Effector CD4-positive, alpha-beta T cell (primary cell): ENCODE data around the gene TTC7B.

Experiments used
- DNase-seq: peaks from one replicate; pipeline ENCODE4 v3.0.0-alpha.2; 2020

The TTC7B gene

DNA sequence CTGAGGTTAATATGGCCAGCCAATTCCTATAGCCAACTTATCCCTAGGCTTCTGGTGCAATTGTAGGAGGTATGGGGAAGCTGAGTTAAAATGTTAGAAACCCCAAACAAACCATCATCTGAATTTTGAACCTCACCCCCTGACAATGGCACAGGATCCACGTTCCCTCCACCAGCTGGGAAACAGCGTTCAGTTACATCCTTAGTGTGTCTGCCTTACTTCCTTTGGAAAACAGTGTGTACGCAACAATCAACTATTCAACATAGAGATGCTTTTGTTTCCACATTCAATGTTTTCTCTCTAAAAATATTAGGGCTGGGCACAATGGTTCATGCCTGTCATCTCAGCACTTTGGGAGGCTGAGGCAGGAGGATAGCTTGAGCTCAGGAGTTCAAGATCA, 203.4 kb downstream of the TTC7B start:
- DNase-seq: no peak

DNA sequence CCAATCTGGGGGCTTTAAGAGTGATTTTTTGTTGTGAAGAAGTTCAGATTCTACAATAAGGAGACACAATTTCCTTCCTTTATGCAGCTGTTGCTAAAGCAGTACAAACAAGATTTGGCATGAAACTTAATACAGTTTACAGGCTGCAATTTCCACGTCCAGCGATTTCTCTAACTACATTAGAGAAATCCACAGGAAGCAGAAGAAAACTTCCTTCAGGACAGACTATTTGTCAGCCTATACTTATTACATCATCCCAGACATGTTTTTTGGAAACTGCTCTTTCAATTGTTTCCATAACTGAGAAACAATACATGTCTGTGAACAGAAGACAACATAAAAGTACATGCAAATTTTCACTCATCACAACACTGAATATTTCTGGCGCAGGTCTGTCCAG, 204.3 kb downstream of the TTC7B start:
- DNase-seq: no peak

DNA sequence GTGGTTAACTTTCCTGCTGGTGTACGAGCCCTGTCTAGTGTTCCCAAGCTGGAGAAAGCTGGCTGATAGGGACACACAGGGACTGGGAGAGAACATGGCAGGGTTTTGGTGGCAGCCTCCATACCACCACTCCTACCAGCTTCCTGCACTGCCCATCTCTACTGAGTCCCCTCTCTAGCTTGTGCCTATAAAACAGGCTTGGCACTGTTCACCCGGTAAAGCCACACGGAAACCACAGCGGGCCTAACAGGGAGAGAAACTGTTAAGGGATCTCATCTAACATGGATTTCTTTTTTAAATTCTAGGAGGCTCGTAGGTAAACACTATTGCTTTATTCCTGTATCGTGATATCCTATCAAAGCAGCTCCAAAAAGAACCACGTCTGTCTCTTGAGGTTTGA, 204.7 kb downstream of the TTC7B start:
- DNase-seq: no peak

DNA sequence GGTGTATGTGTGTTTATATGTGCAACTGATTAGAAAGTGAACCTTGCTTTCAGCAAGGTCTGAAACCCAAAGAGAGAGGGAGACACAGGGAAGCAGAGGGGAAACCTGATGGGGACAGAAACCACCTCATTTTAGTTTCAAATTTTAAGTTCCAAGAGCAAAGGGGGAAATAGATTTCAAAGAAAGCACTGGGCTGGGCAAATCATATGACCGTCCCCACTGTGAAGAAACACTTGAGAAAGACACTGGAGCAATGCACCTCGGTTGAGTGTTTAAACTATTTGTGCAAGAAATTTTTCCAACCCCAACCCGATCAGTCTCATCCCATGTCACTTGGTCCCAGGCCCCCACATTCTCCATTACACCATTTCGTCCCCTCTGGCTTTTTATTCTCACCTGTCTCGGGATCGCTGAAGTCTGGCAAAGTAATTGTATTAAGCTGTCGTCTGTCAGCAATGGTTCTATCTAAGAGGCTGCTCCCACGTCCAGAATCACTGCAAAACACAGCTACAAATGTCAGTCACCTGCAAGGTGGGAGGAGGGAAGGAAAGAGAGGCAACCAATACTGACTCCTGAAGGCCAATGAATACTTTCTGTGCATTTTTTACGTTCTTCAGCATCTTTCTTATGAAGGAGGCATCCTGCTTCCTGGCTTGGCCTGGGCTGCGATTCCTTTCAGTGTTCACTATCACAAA, 205.7 kb downstream of the TTC7B start:
- no peak for DNase-seq

DNA sequence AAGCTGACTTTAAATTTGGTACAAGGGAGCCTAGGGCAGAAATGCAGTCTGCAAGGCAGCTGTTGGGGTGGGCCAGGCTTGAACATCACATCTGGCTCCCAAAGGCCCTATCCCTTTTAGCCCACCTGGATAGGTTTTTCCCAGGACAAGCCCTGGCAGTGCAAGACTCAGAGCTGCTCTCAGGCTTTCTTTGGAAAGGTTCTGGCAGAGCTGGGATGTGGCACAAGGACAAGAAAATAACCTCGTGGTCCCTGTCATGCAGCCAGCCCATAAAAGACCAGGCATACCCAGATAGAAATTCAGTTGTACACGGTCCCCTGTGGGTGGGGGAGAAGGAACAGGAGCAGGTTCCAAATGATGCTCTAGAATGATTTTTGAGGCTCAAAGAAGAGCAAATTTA, 206.9 kb downstream of the TTC7B start:
- no peak for DNase-seq

- DNase-seq: no peak
Observed at GRCh38 chr14:90608929-90609341, 207.3 kb downstream of the TTC7B start.

GRCh38 chr14:90608281-90608680, 207.9 kb downstream of the TTC7B start:
- DNase-seq: no peak

- no peak for DNase-seq
Observed at GRCh38 chr14:90607141-90607540, 209.1 kb downstream of the TTC7B start.

GRCh38 chr14:90606434-90606833, 209.8 kb downstream of the TTC7B start:
- DNase-seq: no peak

DNA sequence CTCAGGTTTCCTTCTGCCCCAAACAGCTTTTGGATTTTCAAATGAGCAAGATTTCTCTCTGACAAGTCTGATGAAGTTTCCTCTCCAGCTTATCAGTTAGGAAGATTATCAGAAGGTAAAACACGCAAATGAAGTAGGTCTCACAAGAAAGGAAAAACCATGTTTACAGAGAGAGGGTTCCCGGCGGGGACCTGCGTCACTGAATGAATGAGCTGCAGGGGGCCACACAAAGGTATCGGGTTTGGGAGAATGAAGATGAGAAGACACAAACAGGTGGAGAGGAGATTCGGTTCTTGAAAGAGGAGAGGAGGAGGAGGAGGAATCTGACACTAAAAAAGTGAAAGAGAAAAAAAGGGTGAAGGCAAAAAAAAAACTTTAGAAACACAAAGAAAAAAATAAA, 210.8 kb downstream of the TTC7B start:
- no peak for DNase-seq

DNA sequence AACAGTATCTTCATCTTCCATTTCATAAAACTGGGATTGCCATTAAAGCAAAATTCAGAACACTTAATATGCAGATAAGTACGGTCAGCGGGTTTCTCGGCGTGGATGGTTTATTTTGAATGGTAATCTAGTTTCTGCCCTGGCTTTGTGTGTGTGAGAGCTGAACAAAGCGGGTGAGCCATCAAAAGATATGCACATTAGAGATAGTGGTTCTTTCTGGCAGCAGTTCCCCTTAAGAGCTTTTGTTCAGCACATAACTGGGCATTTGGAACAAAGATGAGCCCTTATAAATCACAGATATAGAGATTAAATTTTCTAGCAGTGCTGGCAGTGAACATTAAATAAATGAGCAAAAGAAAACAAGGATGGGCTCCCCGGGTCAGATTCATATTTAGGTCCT, 211.9 kb downstream of the TTC7B start:
- DNase-seq: no peak

GRCh38 chr14:90603841-90604240, 212.4 kb downstream of the TTC7B start:
- no peak for DNase-seq

GRCh38 chr14:90603336-90603735, 212.9 kb downstream of the TTC7B start:
- no peak for DNase-seq

- no peak for DNase-seq
Observed at GRCh38 chr14:90602088-90602687, 214.0 kb downstream of the TTC7B start.

DNA sequence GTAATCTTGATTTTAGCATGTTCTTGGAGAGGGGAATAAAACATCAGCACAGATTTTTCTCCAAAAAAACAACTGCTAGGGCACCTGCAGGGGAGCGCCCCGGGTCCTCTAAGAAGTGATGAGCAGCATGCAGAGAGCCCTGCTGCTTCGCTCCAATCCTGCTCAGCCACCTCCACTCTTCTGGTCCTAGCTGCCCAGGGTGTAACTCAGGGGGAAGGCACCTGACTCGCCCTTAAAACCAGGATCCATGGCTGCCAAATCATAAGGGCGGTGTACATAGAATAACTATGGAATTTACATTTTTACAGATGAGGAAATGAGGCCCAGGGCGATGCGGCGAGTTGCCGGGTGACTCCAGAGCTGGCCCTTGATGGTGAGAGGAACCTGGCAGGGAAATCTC, 214.7 kb downstream of the TTC7B start:
- DNase-seq: no peak

- no peak for DNase-seq
Observed at GRCh38 chr14:90600619-90601018, 215.6 kb downstream of the TTC7B start.

- no peak for DNase-seq
Observed at GRCh38 chr14:90599748-90600507, 216.3 kb downstream of the TTC7B start.

DNA sequence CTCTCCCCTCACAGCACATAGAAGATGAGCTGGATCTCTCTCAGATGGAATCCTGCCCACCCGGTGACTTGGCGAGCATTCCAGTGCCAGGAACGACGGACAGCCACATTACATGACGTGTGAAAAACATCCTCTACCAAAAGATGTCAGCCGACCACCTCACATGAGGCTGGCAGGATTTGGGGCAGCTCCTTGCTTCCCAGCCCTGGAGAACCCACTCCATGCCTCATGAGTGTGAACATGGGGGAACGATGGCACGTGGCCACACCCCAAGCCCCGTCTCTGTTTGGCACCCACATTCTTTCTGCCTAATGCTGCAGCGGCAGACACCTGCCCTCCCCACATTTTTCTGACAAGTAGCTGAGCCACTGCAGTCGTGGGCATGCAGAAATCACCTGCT, 216.9 kb downstream of the TTC7B start:
- DNase-seq: no peak

DNA sequence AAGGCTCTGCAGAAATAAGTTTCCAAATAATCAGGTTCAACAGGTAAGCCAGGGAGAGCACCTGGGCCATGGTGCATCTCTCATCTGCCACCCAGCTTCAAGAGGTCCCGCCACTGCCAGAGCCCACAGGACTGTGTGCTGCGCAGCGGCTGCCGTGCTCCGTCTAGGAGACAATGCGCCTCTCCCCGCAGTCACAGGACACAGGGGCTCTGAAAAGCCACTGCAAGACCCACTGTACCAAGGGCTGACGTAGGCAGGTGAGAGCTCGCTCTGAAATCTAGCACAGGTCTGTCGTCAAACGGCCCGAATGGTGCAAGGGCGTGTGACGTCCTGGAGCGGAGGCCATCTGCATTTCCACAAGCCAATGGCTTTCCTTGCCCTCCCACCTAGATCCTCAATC, 218.3 kb downstream of the TTC7B start:
- DNase-seq: no peak

- no peak for DNase-seq
Observed at GRCh38 chr14:90596733-90597132, 219.5 kb downstream of the TTC7B start.

- no peak for DNase-seq
Observed at GRCh38 chr14:90593254-90594040, 222.8 kb downstream of the TTC7B start.

GRCh38 chr14:90592655-90593054, 223.6 kb downstream of the TTC7B start:
- no peak for DNase-seq

GRCh38 chr14:90587918-90588317, 228.3 kb downstream of the TTC7B start:
- DNase-seq: no peak
